HG03378 (cell line): ENCODE measurements around the gene MRPS11.
"Not testable (repeated sequence)": the region's sequence is repeated elsewhere in the genome, so short reads cannot be mapped to it uniquely, and the experiment has no call there.

Source experiments
- ATAC-seq: cut with Tn5 transposase; IDR thresholded peaks from one replicate; pipeline ENCODE4 v1.9.1; 2021; ENCODE audit warnings: mild to moderate bottlenecking, moderate library complexity; ENCODE audit not compliant: unreplicated experiment

The MRPS11 gene

DNA sequence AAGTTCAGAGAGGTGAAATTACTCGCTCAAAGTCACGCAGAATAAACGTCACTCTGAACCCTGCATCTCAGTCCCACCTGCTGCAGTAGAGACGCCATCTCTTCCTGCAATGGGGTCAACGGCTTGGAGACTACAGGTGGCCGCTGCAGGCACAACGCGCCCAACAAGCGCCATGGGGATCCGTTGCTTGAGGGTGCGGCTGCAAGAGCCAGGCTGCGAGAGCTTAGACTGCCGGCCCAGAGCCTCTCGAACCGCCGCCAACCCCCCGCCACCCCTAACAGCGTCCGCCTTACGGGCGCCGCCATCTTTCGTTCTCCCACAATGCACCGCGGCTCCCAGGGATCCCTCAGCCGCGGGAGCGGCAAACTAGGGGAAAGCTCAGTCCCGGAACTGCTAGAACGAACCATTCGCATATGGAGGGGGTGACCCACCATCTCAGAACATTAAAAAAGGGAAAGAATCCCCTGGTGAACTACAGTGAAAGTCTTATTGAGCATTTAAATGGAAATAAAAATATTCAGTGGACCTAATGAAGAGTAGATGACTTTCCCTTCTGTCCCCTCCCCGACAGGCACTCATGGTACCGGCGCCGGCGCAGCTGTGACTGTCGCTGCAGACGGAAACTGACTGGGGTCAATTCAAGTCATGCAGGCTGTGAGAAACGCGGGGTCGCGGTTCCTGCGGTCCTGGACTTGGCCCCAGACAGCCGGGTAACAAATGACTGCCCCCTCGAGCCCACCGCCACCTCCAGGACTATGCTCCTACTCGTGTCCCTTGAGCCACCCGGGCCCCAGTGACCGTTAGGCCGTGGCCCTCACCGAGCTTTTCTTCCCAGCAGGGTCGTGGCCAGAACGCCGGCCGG lies at the start of gene MRPS11, which contains the start of gene MRPL46:
TSS of gene MRPS11 (plus strand) at position 636 of the 862 bp plus-strand sequence. CDS start at position 646, 10 bp downstream.
TSS of gene MRPL46 (minus strand) at position 316 of the 862 bp plus-strand sequence. CDS start at position 305, 11 bp downstream.
- peak; percentile 85 for ATAC-seq

DNA sequence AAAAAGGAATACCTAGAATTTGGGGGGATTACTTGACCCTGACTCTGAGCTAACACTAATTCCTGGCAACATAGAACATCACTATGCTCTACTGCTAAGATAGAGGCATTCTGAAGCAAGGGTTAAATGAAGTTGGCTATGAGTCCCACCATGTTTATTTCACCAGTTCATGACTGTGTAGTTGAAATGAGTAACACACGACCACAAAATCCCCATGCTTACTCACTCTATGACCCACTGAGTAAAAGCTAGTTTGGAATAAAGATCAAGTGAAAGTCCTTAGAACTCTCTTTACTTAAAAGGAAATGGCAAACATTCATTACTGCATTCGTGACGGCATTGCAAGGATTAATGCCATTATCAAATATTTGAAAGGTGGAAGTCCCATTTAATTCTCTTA lies 47.7 kb upstream of the MRPS11 start:
- no peak for ATAC-seq

GRCh38 chr15:88423331-88423730 lies 44.2 kb upstream of the MRPS11 start:
- no peak for ATAC-seq

GRCh38 chr15:88426304-88426703 lies 41.2 kb upstream of the MRPS11 start:
- no peak for ATAC-seq

DNA sequence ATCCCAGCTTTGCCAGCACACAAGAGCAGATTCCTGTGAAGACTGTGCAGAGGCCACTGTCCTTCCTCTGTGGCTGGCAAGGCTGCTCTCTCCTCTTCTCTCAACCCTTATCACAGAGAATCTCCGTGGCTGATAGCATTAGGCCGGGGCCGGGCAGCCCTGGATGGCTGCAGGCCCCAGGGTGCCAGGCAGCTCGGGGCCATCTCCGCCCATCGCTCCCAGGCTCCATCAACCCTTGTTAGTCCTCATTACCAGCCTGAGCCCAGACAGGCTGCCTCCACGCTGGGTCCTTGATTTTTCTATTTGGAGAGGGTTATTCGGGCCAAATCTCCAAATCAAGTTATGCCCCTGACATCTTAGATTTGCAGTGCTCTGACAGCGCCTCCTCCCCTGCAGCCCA lies 39.5 kb upstream of the MRPS11 start:
- no peak for ATAC-seq

- no peak for ATAC-seq
These were observed 38.5 kb upstream of the MRPS11 start for GRCh38 chr15:88428805-88429605.

DNA sequence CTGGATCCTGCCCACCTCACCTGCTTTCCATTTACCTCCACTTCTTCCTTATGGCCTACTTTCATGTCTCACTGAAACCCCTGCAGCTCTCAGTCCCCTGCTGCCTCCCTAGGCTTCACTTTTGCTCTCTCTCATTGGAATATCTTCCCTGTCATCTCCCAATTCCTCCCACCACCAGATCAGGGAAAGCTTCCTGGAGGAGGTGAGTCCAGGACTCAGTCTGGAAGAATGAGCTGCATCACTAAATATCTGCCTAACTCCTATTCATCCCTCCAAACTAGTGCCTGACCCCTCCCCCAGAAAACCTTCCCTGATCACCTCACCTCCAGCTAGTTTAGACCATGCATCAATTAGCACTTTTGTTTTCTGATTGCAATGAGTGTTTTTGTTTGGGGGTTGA lies 37.5 kb upstream of the MRPS11 start:
- ATAC-seq = no peak

DNA sequence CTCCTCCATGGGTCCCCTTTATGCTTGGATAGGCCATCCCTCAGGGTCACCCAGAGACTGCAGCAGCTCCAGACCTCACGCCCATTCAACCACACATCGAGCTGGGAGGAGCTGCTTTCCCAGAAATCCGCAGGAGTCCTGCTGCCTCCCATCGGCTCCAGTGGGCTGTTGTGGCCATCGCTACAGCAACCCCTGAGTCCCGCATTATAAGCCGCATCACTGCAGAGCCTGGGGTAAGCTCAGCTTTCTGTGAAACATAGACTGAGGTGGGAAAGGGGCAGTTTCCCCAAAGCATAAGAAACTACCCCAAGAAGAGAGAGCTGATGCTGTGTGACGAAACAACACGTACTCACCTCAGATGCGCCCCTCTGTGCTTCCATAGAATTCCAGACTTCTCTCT lies 36.1 kb upstream of the MRPS11 start:
- ATAC-seq = no peak

GRCh38 chr15:88433046-88433685 lies 34.3 kb upstream of the MRPS11 start:
- no peak for ATAC-seq

- not testable (repeated sequence) for ATAC-seq
These were observed 33.4 kb upstream of the MRPS11 start for GRCh38 chr15:88434106-88434505.

- no peak for ATAC-seq
These were observed 29.3 kb upstream of the MRPS11 start for GRCh38 chr15:88438181-88438580.

DNA sequence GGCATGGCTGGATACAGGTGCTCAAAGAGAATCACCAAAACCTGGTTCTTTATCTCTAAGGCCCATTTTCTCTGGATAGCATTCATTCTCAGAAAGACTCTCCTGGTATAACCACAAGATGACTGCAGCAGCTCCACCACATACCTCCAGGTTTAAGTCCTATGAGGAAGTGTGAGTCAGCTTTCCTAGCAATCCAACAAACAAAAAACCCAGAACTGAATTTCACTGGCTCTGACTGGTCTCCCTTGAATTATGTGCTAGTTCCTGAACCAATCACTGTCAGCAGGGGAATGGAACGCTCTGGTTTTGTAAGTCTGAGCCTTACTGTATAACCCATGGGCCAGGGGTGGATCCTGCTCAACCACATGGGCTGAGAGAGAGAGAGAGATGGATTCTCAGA lies 27.5 kb upstream of the MRPS11 start:
- ATAC-seq = no peak

DNA sequence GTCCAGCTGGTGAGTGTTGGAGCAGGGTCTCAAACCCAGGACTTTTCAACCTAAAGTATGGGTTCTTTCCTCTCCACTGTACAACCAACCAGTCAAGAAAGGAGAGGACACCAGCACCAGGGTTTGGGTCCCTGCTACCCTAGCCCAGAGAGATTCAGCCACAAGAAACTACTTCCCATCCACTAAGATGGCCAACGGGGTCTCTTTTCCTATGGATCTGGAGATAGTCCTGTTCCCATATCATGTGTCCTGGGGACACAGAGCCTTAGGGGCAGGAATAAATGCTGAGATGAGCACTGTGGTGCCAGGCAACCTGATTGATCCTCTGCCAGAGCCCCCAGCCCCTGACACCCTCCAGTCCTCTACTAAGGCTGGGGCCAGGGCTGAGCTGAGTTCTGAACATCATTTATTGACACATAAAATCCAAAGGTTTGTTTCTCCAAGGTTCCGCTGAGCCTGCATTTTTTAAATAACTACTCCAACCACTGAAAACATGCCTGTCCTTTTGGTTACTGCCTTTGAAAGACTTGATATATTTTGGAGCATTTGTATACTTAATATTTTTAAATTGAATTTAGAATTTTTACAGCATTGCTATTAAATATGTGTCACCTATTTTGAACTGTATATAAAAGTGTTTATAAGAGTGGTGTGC lies 26.3 kb upstream of the MRPS11 start:
- no peak for ATAC-seq

DNA sequence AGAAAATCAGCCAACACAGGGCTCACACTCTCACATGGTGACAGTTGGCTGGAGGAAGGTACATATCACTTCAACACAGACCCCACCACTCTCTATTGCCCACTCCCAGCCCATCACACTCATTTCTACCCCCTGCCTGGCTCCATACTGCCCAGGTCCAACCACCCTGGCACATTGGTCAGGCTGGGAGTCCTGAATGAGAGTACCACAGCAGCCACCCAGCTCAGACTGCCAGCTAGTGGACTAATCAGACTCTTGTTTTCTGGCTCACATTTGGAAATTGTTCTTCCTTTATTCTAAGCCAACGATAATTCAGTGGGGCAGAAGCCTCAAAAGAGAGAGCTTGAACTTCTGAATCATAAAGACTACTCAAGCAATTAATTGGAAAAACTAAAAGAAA lies 20.3 kb upstream of the MRPS11 start:
- no peak for ATAC-seq

DNA sequence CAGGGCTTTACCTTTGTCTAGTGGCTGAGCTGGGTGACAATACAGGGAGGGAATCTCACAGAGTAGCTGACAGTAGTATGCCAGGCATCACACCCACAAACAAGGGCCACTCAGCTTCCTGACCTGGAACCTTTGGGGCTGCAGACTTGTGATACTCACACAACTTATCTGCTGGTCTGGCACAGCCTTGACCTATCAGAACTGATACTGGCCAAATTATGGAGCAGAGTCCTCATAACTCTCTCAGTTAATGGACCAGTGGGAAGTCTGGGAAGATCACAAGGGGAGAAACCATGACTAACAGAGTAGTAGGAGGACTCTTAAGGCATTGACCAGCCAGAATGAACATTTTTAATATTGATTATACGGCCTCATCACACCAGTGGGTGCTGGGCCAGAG lies 19.8 kb upstream of the MRPS11 start:
- no peak for ATAC-seq

GRCh38 chr15:88448991-88449461 lies 18.5 kb upstream of the MRPS11 start:
- no peak for ATAC-seq

GRCh38 chr15:88449581-88449980 lies 17.9 kb upstream of the MRPS11 start:
- no peak for ATAC-seq

GRCh38 chr15:88450125-88450798 lies 17.2 kb upstream of the MRPS11 start:
- ATAC-seq = peak; percentile 52

DNA sequence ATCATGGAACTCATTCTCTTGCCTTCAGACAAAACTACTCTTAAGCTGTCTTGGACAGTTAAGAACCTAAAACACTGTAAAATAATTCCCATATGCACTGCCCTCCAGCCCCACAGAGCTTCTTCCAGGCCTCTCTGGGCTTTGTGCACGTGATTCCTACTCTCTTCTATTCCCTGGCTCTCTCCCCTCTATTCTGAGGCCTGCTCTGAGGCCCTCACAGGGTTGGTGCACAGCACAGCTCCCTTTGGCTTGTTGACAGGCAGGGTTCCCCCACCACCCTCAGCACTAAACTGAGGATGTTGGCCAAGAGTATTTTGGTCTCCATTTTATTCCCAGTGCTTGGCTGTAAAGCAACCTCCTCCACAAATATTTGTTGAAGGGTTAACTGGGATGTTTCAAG lies 13.9 kb upstream of the MRPS11 start:
- no peak for ATAC-seq

DNA sequence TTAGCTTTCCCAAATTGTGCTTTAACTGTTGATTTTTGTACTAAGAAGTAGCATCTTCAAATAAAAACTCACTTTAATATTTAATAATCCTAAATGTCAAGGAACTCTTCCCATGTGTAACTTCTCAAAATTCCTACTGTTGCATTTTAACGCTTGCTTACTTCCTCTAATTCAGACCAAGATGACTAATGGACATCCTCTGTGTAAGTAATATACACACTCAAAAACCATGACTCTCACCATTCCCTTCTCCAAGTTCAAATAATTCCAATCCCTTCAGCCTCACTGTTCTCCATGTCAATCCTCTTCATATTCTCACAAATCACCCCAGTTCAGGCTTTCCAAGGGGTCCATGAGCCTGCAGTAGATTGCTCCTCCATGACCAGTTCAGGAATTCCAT lies 13.3 kb upstream of the MRPS11 start:
- ATAC-seq = no peak
